ENCODE measurements around the gene TBX2.

Gene TBX2

GRCh38 chr17:61398721-61399130 lies 917 bp upstream of the TBX2 start:
- Mint-ChIP-seq H3K4me1 (peaks cover 34 to 57% of the 10 kb centered on the region in 2 donors), H3K9me3 (no peaks in the 10 kb centered on the region), H3K4me3 (peak overlapping the region; percentile 69 to 80), H3K27me3 (peaks cover 60 to 73% of the 10 kb centered on the region in 2 donors), H3K36me3 (peaks cover 0 to 13% of the 10 kb centered on the region in 2 donors), H3K27ac (peak overlapping the region; percentile 86)
- ATAC-seq (replicated peaks) (no peak), DNase-seq (no peak)

- ATAC-seq (replicated peaks) (no peak), DNase-seq (no peak)
- peaks cover 2 to 13% of the 10 kb centered on the region in 2 donors for H3K36me3 Mint-ChIP-seq
- peak overlapping the region; percentile 70 to 82 for H3K4me3 Mint-ChIP-seq
- peak overlapping the region; percentile 25 for H3K27ac Mint-ChIP-seq
- H3K9me3 Mint-ChIP-seq = no peaks in the 10 kb centered on the region
- H3K27me3 Mint-ChIP-seq = peaks cover 58 to 71% of the 10 kb centered on the region in 2 donors
- peaks cover 39 to 69% of the 10 kb centered on the region in 2 donors for H3K4me1 Mint-ChIP-seq
Measured at GRCh38 chr17:61400066-61400716, 548 bp downstream of the TBX2 start.

- no peak for DNase-seq
- H3K4me1 Mint-ChIP-seq = peaks cover 35 to 64% of the 10 kb centered on the region in 2 donors
- ATAC-seq (replicated peaks) = no peak
- peak overlapping the region; percentile 56 for H3K27ac Mint-ChIP-seq
- H3K4me3 Mint-ChIP-seq = peak overlapping the region; percentile 70 to 82
- H3K27me3 Mint-ChIP-seq = peaks cover 52 to 65% of the 10 kb centered on the region in 2 donors
- peaks cover 2 to 9% of the 10 kb centered on the region in 2 donors for H3K36me3 Mint-ChIP-seq
- no peaks in the 10 kb centered on the region for H3K9me3 Mint-ChIP-seq
Measured at GRCh38 chr17:61400717-61401388, 1.2 kb downstream of the TBX2 start.

- H3K27ac Mint-ChIP-seq = peak overlapping the region; percentile 56
- peaks cover 2 to 9% of the 10 kb centered on the region in 2 donors for H3K36me3 Mint-ChIP-seq
Measured at GRCh38 chr17:61401389-61402072, 1.9 kb downstream of the TBX2 start.

GRCh38 chr17:61402073-61402541 lies 2.5 kb downstream of the TBX2 start:
- Mint-ChIP-seq H3K27ac (peak overlapping the region; percentile 84), H3K4me1 (peaks cover 37 to 61% of the 10 kb centered on the region in 2 donors), H3K4me3 (peak overlapping the region; percentile 70 to 72), H3K36me3 (peaks cover 2 to 9% of the 10 kb centered on the region in 2 donors), H3K9me3 (no peaks in the 10 kb centered on the region), H3K27me3 (peaks cover 61 to 74% of the 10 kb centered on the region in 2 donors)
- ATAC-seq (replicated peaks) = no peak
- DNase-seq = no peak

More at GRCh38 chr17:61401389-61402072, 1.9 kb downstream of the TBX2 start:
- Mint-ChIP-seq H3K9me3 (no peaks in the 10 kb centered on the region), H3K4me1 (peaks cover 37 to 61% of the 10 kb centered on the region in 2 donors), H3K27me3 (peaks cover 56 to 69% of the 10 kb centered on the region in 2 donors), H3K4me3 (peak overlapping the region in 1 of 2 donors; percentile 70)
- ATAC-seq (replicated peaks) (no peak), DNase-seq (no peak)

GRCh38 chr17:61402978-61403800 lies 3.5 kb downstream of the TBX2 start:
- H3K27me3 Mint-ChIP-seq = peaks cover 67 to 77% of the 10 kb centered on the region in 2 donors
- no peaks in the 10 kb centered on the region for H3K9me3 Mint-ChIP-seq
- peaks cover 2 to 9% of the 10 kb centered on the region in 2 donors for H3K36me3 Mint-ChIP-seq
- H3K4me3 Mint-ChIP-seq = peak overlapping the region; percentile 70 to 72
- ATAC-seq (replicated peaks) (no peak), DNase-seq (no peak)
- H3K4me1 Mint-ChIP-seq = peaks cover 43 to 63% of the 10 kb centered on the region in 2 donors
- H3K27ac Mint-ChIP-seq = peak overlapping the region; percentile 84

GRCh38 chr17:61403801-61404662 lies 4.4 kb downstream of the TBX2 start:
- Mint-ChIP-seq H3K27ac (peak overlapping the region; percentile 84), H3K9me3 (no peaks in the 10 kb centered on the region), H3K4me1 (peaks cover 45 to 64% of the 10 kb centered on the region in 2 donors), H3K27me3 (peaks cover 68 to 76% of the 10 kb centered on the region in 2 donors), H3K36me3 (peaks cover 2 to 5% of the 10 kb centered on the region in 2 donors), H3K4me3 (peak overlapping the region; percentile 72 to 76)
- no peak for ATAC-seq (replicated peaks)
- DNase-seq = no peak

- Mint-ChIP-seq H3K27me3 (peaks cover 68 to 76% of the 10 kb centered on the region in 2 donors), H3K27ac (no peak overlapping the region), H3K4me3 (peak overlapping the region; percentile 72 to 76), H3K36me3 (peaks cover 2 to 5% of the 10 kb centered on the region in 2 donors), H3K9me3 (no peaks in the 10 kb centered on the region), H3K4me1 (peaks cover 45 to 64% of the 10 kb centered on the region in 2 donors)
- no peak for ATAC-seq (replicated peaks)
- DNase-seq = no peak
Measured at GRCh38 chr17:61404663-61404912, 4.9 kb downstream of the TBX2 start.

- peak overlapping the region; percentile 60 to 76 for H3K4me3 Mint-ChIP-seq
- peaks cover 48 to 69% of the 10 kb centered on the region in 2 donors for H3K4me1 Mint-ChIP-seq
- no peaks in the 10 kb centered on the region for H3K9me3 Mint-ChIP-seq
- DNase-seq = no peak
- peaks cover 2 to 5% of the 10 kb centered on the region in 2 donors for H3K36me3 Mint-ChIP-seq
- no peak for ATAC-seq (replicated peaks)
- no peak overlapping the region for H3K27ac Mint-ChIP-seq
- peaks cover 71 to 80% of the 10 kb centered on the region in 2 donors for H3K27me3 Mint-ChIP-seq
Measured at GRCh38 chr17:61404913-61405685, 5.5 kb downstream of the TBX2 start.

- no peak overlapping the region for H3K4me3 Mint-ChIP-seq
- no peak overlapping the region for H3K27ac Mint-ChIP-seq
- no peaks in the 10 kb centered on the region for H3K9me3 Mint-ChIP-seq
- H3K27me3 Mint-ChIP-seq = peaks cover 73 to 83% of the 10 kb centered on the region in 2 donors
- DNase-seq = no peak
- H3K4me1 Mint-ChIP-seq = peaks cover 53 to 72% of the 10 kb centered on the region in 2 donors
- ATAC-seq (replicated peaks) = no peak
- H3K36me3 Mint-ChIP-seq = peaks cover 2 to 9% of the 10 kb centered on the region in 2 donors
Measured at GRCh38 chr17:61405686-61406536, 6.3 kb downstream of the TBX2 start.

- no peak overlapping the region for H3K4me3 Mint-ChIP-seq
Measured at GRCh38 chr17:61406537-61406845, 6.8 kb downstream of the TBX2 start.

More at GRCh38 chr17:61406537-61406845, 6.8 kb downstream of the TBX2 start:
- peaks cover 68 to 83% of the 10 kb centered on the region in 2 donors for H3K27me3 Mint-ChIP-seq
- peaks cover 50 to 72% of the 10 kb centered on the region in 2 donors for H3K4me1 Mint-ChIP-seq
- peaks cover 2 to 9% of the 10 kb centered on the region in 2 donors for H3K36me3 Mint-ChIP-seq
- H3K27ac Mint-ChIP-seq = no peak overlapping the region
- no peaks in the 10 kb centered on the region for H3K9me3 Mint-ChIP-seq
- DNase-seq (no peak), ATAC-seq (replicated peaks) (no peak)

Measured in stimulated activated naive B cell treated with anti-CD40 and anti-IgM and Interleukin-4, amounts not matched to agents 10 μg/mL and 1 μg/mL and 100 μg/mL, for 72 hours (primary cell).